ENCODE results near the gene GRM8.
"Not testable (repeated sequence)": the region's sequence is repeated elsewhere in the genome, so short reads cannot be mapped to it uniquely, and the experiment has no call there.

The GRM8 gene

DNA sequence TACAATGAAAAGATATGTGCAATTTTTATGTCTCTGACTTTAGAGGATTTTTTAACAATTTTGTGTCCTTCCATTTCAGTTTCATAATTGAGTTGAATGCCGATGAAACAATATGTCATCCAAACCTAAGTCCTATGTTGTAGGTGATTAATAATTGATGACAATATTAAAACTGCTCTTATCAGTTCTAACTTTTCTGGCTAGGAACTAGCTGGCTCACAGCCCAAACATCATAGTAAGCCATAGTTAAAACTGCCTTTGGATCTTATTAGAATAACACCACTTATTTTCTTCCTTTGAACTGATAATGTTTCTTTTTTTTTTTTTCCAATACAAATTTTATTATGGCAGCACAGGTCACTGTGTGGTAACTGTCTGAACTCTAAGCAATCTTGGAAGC lies 230.9 kb downstream of the GRM8 start:
- DNase-seq: no peak

- DNase-seq: no peak
Measured at GRCh38 chr7:127021019-127021738, 231.6 kb downstream of the GRM8 start.

DNA sequence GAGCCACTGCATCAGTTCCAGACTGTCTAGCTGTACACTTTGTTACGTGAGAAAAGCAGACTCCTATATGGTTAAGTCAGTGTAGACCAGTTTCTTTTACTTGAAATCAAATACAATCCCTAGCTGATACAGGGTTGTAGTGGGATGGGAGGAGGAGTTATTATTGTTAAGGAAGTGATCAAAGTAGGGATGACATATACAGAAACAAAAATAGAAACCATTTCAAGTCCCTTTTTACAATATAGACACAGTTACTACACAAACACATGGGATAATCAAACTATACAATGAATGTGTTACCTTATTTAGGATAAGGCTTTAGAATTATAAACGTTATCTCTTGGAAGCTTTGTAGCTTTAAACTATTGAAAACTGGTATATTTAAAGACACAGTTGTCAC lies 233.9 kb downstream of the GRM8 start:
- no peak for DNase-seq

GRCh38 chr7:127017196-127017595 lies 235.5 kb downstream of the GRM8 start:
- DNase-seq: no peak

- DNase-seq: no peak
Measured at GRCh38 chr7:127000725-127001124, 252.0 kb downstream of the GRM8 start.

GRCh38 chr7:126996659-126997058 lies 256.1 kb downstream of the GRM8 start:
- DNase-seq: no peak

- DNase-seq: no peak
Measured at GRCh38 chr7:126993626-126994213, 259.0 kb downstream of the GRM8 start.

DNA sequence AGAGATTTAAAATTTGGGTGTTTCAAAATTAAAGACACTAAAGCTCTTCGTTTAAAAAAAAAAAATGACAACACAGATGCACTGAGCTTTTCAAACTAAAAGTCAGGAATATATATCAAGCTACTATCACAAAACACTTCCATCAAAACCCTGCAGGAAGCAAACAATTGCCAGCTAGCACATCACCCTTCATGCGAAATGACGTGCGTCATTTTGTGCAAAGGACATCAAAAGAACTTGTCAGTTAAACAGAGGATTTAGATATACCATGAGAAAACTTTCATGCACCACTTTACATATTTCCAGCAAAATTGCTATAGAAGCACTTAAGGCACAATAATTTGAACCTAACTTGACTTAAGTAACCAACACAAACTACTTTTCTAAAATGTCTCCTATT lies 264.7 kb downstream of the GRM8 start:
- DNase-seq: no peak

DNA sequence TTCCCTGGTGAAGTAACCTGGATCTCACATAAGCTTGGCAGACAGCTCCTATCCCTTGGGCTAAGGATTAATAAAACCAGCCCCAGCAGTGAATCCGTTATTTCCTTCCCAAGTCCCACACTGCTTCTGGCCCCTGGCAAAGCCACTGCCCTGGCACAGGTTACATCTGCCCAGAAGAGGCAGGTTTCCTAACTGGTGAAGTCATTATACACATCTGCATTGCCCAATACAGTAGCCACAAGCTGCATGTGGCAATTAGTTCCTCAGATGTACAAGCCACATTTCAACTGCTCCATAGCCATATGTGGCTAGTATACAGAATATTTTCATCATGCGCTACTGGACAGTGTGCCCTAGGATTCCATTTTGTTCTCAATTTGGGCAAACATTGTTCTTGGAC lies 273.0 kb downstream of the GRM8 start:
- no peak for DNase-seq

DNA sequence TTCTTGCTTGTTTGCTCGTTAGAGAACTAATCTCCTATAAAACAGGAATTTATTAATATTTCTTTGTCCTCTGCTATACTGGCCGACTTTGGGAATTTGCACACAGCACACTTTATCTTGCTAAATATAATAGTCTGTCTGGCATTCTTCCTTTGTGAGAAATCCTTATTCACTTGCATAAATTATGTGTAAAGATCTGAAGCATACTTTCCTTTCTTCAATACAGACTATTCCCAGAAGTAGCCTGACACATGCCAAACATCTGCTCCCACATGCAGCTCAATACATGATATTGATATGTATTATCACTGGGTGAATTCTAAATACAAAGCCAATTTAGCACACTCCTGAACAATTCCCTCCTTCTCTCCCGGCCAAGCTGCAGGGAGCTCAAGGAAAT lies 273.9 kb downstream of the GRM8 start:
- no peak for DNase-seq

DNA sequence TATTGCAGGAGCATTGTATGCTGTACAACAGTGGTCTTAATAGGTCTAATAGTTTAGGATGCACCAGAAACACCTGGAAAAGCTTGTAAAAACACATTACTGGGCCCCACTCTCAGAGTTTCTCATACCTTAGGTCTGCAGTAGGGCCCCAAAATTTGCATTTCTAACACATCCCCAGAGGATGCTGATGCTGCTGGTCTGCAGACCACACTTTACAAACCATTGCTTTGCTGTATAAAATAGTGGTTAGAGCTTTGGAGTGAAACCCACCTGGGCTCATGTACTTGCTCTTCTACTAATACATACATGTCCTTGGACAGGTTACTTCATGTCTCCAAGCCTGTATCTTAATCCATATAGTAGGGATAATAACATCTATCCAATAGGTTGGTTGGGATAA lies 279.7 kb downstream of the GRM8 start:
- no peak for DNase-seq

- no peak for DNase-seq
Measured at GRCh38 chr7:126972571-126972970, 280.2 kb downstream of the GRM8 start.

DNA sequence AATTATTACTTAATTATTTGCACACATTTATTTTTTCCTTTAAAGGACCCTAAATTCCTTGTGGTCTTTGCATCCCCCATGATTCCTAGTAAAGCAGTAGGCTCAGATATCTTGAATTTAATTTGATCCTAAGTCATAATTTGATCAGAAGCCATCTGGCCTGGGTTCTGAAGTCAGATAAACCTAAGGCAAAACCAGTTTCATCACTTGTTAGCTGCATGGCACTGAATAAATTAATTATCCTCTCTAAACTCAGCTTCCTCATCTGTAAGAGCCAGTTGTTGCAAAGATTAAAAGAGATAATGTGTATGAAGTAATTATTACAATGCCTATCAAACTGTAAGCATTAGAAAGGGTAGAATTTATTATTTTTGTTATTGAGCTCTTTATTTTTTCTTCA lies 293.1 kb downstream of the GRM8 start:
- DNase-seq: no peak

GRCh38 chr7:126958367-126958766 lies 294.4 kb downstream of the GRM8 start:
- DNase-seq: no peak

DNA sequence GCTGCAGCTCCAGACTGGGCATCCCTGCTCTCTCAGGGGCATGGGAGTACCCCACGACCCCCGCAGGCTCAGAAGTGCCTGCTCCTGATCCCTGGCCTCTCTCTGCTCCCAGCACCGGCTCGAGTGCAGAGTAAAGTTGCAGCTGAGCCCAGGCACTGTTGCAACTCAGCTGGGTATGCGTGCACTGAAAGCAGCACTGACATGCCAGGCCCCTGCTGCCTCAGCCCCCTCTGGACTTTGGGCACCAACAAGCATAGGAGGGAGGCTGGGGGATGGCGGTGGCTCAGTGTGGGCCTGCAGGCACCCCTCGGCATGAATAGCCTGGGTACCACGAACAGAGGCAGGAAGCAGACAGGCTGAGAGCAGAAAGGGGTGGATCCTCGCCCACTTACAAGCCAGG lies 295.3 kb downstream of the GRM8 start:
- DNase-seq: no peak

DNA sequence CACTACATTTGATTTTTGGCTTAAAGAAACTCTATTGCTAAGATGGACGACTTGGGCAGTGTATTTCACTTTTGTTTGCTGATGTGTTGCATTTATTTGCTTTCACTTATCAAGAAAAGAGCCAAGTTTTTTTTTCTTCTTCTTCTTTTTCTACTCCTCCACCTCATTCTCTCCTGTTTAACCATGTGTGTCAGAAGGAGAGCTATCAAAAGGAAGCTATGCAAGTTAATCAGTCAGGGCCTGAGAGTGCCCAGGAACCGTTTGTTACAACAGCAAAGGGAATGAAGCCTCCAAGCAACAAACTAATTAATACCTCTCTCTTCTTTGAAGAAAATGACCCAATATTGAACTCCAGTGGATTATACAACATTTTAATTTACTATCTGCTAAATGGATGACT lies 299.3 kb downstream of the GRM8 start:
- no peak for DNase-seq

GRCh38 chr7:126948664-126949063 lies 304.1 kb downstream of the GRM8 start:
- DNase-seq: no peak

- no peak for DNase-seq
Measured at GRCh38 chr7:126940723-126941307, 311.9 kb downstream of the GRM8 start.

DNA sequence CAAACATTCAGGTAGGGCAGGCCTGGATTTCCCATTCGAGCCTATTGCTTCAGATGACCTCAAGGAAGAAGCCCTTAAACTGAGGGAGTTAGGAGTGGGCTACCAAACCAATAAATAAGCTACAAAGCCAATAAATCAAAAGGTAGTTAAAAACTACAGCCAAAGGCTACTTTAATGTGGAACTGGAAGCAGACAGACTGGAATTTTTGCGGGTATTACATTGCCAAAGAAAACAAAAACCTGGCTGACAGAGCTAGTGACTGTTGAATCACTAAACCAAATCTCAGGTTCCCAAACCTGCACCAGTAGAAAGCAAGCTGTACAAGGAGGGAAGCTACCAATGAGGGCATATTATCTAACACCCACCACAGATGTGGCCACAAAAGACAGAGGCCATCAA lies 315.6 kb downstream of the GRM8 start:
- DNase-seq: no peak

- no peak for DNase-seq
Measured at GRCh38 chr7:126931581-126931980, 321.2 kb downstream of the GRM8 start.

- no peak for DNase-seq
Measured at GRCh38 chr7:126930166-126930565, 322.6 kb downstream of the GRM8 start.

DNA sequence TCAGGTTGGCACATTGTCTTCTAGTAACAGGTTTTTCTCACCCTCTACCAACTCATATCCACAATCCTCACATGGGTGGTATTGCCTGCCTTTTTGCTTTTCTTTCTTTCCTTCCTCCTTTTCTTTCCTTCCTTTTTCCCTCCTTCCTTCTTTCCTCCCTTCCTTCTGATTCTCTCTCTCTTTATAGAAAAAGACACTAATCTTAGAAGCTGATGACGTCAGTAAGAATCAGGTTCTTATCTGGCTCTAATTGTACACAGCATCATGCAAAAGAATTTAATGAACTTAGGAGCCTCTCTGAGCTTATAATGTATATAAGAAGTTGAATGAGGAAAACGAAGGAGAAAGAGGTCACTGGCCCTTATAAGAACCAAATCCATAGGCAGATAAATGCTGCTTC lies 328.3 kb downstream of the GRM8 start:
- no peak for DNase-seq

- DNase-seq: not testable (repeated sequence)
Measured at GRCh38 chr7:126911627-126912026, 341.1 kb downstream of the GRM8 start.

- DNase-seq: not testable (repeated sequence)
Measured at GRCh38 chr7:126908564-126908963, 344.2 kb downstream of the GRM8 start.

- DNase-seq: not testable (repeated sequence)
Measured at GRCh38 chr7:126907657-126908056, 345.1 kb downstream of the GRM8 start.
